ENCODE results near the gene PRR18.

DNA sequence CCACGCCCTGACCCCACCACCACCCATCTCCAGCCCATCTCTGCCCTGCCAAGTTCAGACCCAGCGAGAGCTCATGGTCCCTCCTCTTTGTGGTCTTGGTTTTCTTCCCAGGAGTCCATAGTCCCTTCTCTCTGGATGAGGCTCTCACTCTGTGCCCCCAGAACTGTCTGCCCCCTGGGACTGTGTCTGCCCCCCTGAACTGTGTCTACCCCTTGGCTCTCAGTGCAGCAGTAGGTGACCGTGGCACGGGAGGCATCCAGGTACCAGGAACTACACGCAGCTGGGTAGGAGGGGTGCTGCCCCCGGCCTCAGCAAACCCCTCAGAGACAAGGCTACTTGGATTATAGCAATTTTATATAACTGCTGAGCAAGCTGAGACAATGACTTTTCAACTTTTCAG, 23.6 kb downstream of the PRR18 start:
- no peak for TF ChIP-seq POLR2A (IDR thresholded peaks at IDR 0.05)
- TF ChIP-seq, protein P1, sequence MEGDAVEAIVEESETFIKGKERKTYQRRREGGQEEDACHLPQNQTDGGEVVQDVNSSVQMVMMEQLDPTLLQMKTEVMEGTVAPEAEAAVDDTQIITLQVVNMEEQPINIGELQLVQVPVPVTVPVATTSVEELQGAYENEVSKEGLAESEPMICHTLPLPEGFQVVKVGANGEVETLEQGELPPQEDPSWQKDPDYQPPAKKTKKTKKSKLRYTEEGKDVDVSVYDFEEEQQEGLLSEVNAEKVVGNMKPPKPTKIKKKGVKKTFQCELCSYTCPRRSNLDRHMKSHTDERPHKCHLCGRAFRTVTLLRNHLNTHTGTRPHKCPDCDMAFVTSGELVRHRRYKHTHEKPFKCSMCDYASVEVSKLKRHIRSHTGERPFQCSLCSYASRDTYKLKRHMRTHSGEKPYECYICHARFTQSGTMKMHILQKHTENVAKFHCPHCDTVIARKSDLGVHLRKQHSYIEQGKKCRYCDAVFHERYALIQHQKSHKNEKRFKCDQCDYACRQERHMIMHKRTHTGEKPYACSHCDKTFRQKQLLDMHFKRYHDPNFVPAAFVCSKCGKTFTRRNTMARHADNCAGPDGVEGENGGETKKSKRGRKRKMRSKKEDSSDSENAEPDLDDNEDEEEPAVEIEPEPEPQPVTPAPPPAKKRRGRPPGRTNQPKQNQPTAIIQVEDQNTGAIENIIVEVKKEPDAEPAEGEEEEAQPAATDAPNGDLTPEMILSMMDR (IDR thresholded peaks at IDR 0.05): no peak
